Measurements from ENCODE around the gene RRP9.

RRP9 gene

DNA sequence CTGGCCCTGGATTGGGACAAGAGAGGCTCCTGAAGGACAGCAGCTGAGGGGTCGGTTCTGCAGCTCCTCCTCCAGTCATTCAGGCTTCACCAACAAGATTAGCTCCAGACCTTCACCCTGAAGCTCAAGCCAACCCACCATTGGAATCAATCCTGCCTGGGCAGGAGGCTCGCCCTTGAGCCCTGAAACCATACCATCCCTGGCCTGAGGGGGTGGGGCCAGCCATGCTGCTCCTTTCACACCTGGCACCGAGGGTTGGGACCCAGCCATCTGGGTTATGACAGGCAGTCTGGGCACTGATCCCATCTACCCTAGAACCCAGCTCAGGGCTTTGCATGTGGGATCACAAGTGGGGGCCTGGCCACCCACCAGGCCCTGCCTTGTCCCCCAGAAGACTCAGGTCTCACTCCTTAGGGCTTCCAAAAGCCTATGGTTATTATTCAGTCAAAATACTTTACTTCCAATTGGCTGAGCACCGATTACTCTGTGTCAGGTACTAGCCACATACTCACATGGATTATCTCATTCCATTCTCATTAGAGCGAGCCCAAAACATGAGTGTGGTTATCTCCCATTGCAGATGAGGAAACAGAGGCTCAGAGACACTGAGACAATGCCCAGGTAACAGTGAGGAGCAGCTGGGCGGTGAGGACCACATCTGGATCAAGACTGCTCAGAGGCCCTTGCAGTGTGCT, 29.0 kb upstream of the RRP9 start:
- no peak for DNase-seq

DNA sequence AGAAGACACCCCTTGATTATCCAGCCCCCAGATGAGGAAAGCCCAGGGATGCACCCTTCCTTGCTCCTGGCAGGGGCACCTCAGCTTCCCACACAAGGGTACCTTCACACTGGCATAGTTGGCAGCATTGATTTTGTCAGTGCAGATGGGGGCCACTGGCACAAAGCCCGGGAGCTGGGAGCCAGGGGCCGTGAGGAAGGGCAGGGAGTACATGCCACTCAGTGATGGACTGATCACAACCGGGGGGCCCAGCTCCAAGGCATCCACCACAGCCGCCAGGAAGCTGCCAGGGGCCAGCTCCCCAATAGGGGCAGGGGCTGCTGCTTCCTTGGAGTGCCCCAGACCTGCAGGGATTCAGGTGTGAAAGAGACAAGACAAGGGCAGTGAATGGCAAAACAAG, 28.1 kb upstream of the RRP9 start:
- DNase-seq, result no peak

DNA sequence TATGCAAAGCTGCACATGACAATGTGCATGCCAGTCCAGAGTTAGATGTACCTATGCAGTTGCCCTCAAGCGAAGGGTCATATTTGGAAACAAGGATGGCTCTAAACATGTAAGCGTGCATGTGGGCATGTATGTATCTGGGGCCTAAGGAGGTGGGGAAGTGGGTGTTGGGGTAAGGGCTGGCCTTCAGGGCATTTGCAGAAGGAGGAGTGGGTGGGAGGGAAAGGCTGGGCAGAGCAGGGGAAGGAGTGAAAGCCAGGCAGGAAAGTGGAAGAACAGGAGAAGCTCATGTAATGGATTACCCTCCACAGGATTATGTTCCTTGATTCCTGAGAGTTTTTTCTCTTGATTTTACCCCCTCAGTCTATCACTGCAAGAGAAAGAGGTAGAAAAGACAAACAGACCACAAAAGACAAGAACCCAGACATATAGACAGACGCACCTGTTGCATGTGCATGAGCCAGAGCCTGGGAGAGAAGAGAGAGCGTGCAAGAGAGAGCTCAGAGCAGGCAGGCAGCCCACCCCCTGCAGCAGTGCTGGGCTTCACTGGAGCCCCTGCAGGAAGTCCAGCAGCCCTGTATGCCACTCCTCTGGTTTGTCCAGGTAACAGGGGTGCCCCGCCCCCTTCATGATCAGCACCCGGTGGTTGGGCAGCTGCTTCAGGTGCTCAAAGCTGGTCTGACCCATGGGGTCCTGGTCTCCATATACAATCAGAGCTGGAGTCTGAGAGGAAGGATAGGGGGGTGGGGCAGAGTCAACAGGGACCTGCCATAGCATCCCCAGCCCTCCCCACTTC, 27.4 kb upstream of the RRP9 start:
- no peak for DNase-seq

DNA sequence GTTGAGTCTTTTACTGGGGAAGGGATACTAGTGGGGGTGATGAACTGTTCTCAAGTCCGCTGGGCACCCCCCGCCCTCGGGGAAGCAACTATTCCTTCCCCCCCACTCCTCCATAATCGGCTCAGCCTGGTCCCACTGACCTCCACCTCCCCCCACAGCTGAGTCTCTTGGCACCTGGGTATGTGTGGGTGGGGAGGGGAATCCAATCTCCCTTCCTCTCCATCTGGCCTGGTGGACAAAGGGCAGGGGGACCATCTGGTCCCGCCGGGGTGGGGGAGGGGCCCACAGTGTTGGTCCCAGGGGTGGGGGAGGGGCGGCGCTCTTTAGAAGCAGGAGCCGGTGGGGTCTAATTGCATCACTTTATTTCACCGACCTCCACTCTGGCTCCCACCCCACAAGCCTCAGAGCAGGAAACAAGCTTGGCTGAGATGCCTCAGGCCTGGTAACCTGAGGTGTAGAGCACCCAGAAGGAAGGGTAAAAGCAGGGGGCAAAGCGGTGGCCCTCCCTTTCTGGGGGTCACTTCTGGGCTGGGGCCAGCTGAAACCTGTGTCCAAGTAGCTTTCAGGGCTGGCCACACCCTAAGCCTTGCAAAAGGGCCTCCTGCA, 26.6 kb upstream of the RRP9 start:
- no peak for DNase-seq

DNA sequence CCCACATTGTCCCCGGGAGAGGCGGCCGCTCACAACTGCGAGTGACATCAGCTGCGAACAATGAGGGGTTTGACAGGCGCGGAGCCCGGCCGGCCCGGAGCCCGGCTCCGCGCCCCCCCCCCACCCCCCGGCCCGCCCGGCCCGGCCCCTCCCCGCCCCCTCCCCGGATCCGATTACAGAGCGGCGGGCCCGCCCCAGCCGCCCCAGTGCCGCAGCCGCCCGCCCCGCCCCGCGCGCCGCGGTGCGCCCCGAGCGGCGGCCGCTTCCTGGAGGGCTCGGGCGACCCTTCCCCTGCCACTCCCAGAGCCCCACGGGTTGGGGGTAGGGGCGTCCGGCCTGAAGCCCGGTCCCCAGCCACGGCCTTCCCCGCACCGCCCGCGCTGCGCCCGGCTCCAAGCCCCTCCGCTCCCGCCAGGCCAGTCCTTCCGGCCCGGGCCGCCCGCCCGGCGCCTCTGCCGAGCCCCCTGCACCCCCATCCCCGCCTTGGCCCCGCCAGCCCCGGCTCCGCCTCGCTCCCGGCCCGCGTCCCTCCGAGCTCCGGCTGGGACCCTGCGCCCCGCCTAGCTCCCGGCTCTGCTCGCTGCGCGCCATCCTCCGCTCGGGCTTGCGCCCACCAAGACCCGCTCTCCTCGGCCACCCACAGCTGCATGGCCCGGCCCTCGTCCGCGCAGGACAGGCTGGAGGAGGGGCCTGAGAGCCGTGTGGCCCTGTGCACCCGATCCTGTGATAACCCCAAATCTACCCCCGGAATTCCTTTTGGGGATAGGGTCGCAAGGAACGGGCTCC, 25.9 kb upstream of the RRP9 start, which contains the start of gene PCBP4:
Gene PCBP4, minus strand, starts transcription at position 71 of the 786 bp plus-strand sequence. CDS start 6,214 bp downstream, outside the sequence.
- peak; percentile 69 for DNase-seq

DNA sequence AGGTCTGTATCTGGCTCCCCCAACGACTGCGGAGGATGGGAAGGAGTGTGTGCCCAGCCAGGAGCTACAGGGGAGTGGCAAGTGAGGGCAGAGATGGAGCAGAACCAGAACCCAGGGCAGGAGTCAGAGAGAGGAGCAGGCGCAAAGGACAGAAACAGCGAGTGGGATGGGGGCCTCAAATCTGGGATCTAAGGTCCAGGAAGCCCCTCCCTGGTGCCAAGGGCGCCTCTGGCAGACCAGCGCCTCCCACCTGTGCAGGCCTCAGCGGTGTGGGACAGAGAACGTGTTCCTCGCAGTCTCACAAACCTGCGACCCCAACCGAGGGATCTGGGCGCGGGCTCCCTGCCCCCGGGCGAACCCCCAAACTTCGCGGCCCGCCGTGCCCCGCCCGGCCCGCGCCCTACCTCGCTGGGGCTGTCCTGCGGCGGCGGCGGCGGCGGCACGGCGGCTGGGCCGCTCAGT, 25.2 kb upstream of the RRP9 start:
- no peak for DNase-seq

DNA sequence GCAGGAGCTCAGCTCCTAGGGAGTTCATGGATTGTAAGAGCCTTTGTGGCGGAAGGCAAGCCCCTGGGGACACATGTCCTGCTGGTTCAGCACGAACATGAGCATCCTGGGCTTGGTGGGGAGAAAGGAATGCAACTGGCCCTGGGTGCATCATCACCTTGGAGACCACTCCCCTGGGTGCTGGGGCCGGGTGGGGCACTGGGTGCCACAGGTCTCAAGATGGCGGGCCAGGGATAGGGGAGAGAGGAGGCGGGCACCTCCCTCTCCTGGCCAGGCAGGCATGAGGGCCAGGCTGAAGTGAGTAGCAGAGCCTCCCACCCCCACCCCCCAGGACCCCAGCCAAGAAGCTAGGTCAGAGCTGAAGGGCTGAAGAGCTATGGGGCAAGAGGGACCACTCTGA, 24.8 kb upstream of the RRP9 start:
- DNase-seq, result no peak

DNA sequence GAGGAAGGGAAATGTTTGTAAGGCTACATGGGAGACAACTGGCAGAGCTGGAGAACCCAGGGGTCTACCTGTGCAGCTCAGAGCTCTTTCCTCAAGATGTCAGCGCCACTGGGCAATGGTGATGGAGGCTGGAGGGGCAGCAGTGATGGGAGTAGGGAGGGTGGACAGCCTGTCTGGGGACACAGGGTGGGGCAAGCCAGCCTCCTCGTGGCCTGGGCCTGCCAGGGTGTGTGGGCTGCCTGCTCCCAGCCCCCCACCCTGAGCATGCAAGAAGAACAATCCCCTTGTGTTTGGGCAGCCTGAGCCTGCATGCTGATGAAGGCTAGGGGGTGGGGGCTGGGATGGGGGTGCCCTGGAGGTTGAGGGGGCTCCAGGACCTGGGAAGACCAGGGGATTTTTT, 24.3 kb upstream of the RRP9 start:
- no peak for DNase-seq

DNA sequence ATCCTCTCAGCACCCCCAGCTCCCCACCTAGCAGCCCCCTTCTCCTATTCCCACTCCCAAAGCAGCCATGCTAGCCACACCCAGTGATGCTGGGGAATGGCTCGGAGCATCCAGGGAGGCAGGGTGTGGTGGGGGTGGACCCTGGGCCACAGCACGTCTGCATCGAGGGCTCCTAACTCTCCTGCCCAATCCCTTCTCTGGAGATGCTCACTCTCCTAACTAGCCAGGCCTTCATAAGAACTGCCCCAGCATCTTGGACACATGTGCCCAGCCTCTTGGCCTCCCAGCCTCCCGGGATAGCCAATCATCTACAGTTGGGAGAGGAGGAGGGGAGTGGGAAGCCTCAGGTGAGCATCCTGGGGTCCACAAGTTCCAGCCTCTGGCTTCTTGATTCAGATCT, 22.8 kb upstream of the RRP9 start:
- no peak for DNase-seq

DNA sequence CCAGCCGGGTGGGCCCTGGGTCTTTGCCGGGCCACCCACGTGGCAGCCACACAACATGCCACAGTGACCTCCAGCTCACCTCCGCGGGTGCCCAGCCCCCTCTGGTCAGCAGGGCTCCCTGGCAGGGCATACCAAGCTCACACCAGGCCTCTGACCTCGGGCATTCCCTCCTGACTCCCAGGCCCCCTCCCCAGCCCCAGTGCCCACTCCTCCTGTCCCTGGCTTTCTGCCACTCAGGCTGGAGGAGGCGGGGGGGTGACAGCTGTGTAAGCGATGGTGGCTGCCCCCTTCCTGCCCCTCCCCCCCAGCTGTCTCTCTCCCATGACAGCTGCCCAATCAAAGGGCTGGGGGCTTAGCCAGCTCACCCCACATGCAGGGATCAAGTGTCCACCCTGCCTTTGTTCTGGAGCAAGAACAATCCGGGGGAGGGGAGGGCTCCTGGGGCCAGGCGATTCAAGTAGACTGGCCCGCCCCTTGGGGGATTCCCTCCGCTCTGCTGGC, 22.3 kb upstream of the RRP9 start:
- no peak for DNase-seq

DNA sequence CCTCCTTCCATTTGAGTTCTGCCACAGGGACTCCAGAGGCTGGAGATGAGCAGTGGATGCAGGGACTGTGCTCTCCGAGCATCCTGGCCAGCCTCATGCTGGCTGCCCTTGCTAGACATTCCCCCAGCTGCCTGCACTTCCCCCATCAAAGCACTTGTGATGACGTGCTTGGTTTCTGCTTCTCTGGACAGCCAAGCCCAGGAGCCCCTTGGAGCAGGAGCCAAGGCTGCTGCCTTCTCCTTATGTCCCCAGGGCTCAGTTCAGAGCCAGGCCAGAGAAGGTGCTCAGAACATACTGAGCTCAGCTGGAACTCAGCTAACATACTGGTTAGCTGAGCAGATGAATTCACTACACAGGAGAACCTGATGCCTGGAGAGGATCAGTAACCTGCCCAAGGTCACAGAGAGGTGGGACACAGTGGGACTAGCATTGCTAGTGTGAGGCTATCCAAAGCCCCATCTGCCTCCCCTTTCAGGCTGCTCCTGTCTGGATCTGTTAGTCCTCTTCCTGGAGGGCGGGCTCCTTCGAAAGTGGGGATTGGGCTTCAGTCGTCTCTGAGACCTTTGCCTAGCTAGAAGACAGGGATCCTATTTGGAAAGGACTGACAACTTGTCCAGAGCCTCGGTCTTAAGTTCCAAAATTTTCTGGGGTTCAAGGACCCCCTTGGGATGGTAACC, 21.3 kb upstream of the RRP9 start:
- no peak for DNase-seq

DNA sequence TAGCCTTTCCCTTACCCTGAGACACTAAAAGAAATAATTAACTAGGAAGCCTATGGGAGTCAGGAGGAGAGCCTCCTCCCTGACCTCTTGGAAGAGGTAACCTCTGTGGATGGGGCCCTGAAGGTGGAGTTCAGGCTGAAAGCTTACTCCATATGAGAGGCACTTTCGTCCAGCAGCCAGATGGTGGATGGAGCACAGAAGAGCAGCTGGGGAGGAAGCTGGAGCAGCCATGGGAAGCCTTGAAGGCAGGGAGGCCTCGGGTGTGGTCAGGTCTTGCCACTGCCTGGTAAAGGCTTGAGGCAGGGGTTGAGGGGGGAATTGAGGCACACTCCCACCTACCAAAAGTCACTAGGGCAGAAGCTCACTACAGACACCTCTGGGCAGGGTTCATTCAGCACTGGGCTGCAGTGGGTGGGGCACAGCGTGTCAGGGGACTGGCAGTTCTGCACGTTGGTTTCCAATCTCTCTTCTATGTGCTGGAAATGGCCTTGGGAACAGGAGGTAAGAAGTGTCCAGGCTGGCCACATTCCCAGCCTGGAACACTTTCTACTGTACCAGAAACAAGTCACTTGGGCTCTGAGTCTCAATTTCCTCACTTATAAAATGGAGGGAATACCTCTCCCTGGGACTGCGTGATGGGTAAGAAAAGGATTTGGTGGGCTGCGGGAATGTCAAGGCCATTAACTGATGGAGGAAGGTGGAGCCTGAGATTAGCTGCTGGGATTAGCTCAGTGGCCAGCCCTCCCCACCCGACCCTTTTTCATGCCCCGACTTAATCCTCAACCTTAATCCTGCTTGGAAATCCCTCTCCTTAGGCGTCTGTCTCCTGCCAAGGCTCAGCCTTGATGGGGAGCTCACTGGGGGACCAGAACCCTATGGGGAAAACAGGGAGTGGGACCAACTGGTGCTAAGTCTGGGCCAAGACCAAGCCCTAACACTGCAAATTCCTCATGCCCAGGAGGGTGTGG, 20.2 kb upstream of the RRP9 start:
- DNase-seq, result no peak

DNA sequence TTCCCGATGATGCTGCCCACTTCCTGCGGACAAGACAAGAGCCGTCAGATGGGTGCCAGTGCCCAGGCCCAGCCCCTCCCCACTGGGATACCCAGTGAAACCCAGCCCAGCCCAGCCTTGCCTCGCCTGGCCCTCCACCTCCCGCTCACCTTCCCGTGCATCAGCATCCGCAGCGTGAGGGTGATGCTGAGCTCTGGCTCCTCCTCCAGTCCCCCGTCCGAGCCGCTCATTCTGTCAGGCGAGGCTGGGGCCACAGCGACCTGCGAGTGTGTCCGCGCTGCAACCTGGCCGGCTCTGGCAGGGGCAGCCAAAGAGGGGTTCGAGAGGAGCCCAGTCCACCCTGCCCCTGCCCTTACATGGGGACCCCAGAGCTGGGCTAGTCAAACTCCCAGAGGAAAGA, 19.3 kb upstream of the RRP9 start:
- DNase-seq, result no peak

DNA sequence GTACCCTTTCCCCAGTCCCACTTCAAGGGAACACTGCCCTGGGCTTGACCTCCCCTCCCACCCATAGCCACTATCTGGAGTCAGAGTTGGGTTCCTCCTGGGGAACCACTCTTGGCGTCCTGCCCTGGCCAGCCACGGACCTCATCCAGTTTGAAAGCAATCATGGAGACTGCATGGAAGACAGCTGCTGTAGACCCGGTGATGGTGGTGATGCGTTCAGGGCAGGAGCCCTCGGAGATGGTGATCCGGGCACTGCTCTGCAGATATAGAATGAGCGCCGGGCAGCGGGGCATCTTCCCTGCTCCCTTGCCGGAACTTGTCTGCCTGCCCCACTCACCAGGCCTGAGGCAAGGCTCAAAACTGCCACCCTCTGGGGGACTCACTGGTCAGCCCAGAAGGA, 18.7 kb upstream of the RRP9 start:
- no peak for DNase-seq

DNA sequence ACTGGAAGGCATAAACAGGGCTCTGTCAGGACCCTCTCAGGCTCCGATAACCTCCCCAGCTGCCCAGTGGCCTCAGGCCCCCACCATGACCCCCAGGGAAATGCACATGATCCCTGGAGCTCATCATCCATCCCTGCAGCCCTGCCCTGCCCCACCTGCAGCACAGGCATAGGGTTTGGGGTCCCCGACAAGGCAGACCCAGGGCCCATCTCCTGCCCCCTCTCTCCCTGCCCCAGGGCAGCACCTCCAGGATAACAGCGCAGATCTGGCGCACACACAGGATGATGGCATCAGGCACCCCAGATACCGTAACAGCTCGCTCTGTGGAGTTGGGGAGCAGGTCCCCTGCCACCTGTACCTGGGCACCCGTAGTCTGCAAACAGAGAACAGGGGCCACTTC, 17.9 kb upstream of the RRP9 start:
- no peak for DNase-seq

DNA sequence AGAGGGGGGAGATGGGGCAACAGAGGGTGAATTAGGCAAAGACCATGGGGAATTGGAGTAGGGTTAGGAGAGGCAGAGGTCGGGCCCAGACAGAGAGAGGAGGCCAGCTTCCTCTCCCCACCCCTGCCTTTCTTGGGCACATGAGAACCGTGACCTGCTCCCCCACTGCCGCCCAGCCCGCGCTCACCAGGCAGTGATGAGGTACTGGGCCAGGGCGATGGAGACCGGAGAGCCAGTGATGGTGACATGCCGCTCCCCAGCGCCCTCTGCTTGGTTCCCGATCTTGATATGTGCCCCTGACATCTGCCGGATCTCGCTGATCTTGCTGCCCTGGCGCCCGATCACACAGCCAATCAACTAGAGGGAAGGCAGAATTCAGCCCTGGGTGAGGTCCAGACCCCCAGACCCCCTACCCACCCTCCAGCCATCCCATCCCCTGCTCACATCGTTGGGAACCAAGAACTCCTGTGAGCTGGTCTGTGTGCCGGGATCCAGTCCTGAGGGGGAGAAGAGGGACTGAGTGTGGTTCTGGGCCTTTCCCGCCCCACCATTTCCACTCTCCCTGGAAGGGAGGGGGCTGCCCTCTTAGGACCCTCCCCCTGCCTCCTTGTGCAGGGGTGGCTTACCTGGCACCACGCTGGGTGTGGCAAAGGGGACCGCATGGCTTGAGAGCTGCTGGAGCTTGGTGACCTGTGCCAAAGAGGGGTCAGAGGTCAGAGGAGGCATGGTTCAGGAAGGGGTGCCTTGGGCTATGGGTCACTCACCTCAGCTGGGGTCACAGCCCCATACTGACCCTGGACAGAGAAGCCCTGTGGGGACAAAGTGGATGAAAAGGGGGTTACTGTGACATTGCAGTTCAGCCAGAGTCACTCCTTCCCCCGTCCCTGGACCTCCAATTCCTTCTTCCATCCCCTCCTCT, 17.2 kb upstream of the RRP9 start:
- no peak for DNase-seq

DNA sequence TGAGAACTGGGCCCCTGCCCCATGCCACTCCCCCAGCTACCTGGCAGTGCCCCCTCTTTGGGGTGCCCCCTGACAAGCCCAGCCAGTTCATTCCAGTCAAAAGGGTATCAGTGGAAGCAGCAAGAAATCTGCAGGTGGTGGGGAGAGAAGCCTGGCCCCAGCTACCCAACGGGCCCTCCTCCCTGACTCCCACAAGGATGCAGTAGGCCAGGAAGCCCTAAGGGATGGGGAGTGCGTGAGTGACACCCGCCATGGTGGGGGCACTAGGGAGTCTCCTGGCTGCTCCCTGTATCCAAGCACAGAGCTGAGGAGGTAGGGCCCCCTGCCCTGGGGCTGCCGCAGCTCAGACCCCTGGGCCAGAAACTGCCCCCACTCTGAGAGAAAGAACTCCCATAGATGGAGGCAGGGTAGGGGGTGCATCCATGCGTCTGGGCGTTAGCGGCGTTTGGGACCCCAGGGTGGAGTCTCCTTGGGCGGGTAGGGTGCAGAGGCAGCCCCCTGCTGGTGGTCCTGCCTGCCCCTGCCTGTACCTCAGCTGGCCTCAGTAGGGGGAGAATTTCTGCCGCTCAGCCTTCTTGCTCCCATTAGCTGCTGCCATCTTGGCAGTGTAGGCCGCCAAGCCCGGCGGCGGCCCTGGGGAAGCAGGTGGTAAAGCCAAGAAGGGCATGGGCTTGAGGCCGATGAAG, 16.0 kb upstream of the RRP9 start:
- no peak for DNase-seq

DNA sequence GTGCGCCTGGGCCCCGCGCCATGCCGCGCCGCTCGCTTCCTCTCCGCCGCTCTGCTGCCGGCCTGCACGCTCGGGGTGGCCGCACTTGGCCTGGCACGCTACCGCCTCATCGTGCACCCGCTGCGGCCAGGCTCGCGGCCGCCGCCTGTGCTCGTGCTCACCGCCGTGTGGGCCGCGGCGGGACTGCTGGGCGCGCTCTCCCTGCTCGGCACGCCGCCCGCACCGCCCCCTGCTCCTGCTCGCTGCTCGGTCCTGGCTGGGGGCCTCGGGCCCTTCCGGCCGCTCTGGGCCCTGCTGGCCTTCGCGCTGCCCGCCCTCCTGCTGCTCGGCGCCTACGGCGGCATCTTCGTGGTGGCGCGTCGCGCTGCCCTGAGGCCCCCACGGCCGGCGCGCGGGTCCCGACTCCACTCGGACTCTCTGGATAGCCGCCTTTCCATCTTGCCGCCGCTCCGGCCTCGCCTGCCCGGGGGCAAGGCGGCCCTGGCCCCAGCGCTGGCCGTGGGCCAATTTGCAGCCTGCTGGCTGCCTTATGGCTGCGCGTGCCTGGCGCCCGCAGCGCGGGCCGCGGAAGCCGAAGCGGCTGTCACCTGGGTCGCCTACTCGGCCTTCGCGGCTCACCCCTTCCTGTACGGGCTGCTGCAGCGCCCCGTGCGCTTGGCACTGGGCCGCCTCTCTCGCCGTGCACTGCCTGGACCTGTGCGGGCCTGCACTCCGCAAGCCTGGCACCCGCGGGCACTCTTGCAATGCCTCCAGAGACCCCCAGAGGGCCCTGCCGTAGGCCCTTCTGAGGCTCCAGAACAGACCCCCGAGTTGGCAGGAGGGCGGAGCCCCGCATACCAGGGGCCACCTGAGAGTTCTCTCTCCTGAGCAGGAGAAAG, 14.4 kb upstream of the RRP9 start:
- no peak for DNase-seq

Data from NCI-H1048 (cell line).